OCI-LY1 (cell line): Measurements from ENCODE around the gene SH3D21.

Source experiments
- EZH2 ChIP-seq: fragments of 200-600 bp; sonication (generic), shearing (Covaris generic); IDR thresholded peaks from 2 replicates; pipeline ENCODE4 v1.8.0; 2017; ENCODE audit warnings: borderline replicate concordance, mixed run types, mild to moderate bottlenecking, antibody characterized with exemption, low read length, moderate library complexity, mixed read lengths
- TF ChIP-seq, protein P1 (sequence below): fragments of 200-600 bp; sonication (generic), shearing (Covaris generic); IDR thresholded peaks from 2 replicates; pipeline ENCODE4 v1.5.1; 2017; ENCODE audit warnings: mild to moderate bottlenecking, antibody characterized with exemption, low read length, moderate library complexity, mixed read lengths

DNA sequence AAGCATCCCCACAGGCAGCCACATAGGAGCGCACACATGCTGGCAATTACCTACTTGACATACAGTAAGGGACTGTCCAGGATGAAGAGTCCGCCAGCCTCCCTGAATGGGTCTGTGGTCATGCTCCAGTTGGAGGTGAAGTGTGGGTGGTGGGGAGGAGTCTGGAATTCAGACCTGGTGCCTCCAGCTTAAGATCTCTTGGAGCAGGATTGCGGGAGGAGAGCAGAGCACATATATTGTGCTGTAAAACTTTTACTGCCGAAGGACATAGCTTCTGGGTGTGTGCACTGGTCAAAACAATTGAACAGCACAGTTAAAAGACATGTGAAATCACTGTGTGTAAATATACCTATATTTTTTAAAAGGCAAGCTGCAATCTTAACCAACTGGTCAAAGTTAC lies 61.6 kb downstream of the SH3D21 start:
- TF ChIP-seq, protein P1, sequence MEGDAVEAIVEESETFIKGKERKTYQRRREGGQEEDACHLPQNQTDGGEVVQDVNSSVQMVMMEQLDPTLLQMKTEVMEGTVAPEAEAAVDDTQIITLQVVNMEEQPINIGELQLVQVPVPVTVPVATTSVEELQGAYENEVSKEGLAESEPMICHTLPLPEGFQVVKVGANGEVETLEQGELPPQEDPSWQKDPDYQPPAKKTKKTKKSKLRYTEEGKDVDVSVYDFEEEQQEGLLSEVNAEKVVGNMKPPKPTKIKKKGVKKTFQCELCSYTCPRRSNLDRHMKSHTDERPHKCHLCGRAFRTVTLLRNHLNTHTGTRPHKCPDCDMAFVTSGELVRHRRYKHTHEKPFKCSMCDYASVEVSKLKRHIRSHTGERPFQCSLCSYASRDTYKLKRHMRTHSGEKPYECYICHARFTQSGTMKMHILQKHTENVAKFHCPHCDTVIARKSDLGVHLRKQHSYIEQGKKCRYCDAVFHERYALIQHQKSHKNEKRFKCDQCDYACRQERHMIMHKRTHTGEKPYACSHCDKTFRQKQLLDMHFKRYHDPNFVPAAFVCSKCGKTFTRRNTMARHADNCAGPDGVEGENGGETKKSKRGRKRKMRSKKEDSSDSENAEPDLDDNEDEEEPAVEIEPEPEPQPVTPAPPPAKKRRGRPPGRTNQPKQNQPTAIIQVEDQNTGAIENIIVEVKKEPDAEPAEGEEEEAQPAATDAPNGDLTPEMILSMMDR, result no peak
- TF ChIP-seq EZH2, result no peak
